ENCODE measurements around the gene HAGHL.

DNA sequence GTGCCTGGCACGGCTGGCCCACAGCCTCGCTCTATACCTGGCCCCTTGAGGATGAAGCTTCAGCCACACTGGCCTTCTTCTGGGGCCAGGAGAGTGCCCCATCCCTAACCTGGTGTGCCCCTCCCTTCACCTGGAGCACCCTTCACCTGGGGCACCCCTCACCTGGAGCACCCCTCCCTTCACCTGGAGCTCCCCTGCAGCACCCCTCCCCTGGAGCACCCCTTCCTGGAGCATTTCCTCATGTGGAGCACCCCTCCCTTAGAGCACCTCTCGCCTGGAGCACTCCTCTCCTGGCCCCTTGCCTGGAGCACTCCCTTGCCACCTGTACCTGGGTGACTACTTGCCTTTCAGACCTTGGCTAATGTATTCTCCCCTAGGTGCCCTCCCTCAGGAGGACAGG lies 18.9 kb upstream of the HAGHL start:
- TF ChIP-seq POLR2A (IDR thresholded peaks at IDR 0.05) = no peak
- TF ChIP-seq, protein P1, sequence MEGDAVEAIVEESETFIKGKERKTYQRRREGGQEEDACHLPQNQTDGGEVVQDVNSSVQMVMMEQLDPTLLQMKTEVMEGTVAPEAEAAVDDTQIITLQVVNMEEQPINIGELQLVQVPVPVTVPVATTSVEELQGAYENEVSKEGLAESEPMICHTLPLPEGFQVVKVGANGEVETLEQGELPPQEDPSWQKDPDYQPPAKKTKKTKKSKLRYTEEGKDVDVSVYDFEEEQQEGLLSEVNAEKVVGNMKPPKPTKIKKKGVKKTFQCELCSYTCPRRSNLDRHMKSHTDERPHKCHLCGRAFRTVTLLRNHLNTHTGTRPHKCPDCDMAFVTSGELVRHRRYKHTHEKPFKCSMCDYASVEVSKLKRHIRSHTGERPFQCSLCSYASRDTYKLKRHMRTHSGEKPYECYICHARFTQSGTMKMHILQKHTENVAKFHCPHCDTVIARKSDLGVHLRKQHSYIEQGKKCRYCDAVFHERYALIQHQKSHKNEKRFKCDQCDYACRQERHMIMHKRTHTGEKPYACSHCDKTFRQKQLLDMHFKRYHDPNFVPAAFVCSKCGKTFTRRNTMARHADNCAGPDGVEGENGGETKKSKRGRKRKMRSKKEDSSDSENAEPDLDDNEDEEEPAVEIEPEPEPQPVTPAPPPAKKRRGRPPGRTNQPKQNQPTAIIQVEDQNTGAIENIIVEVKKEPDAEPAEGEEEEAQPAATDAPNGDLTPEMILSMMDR (IDR thresholded peaks at IDR 0.05) = no peak

All from adrenal gland (tissue), 5 donors.